Measurements from ENCODE around the gene PBX1. TPM values are rescaled to one million over a fixed set of nuclear protein-coding genes. Genes with fewer than 3 reads are reported as not detected.

The PBX1 gene
- total and polyA plus RNA-seq, 10 of the 15 experiments (the other 5 are each of a cell fraction or from before 2014, with no cell fraction given) = 0.05 to 0.28 (median 0.11) TPM; not detected in 5

GRCh38 chr1:164641353-164641730 lies 82.4 kb downstream of the PBX1 start (continued):
- TF ChIP-seq MLLT1 (IDR thresholded peaks at IDR 0.05) (no peak), EED (IDR thresholded peaks at IDR 0.05; ENCODE audit: low read depth) (no peak), NKRF (conservative IDR thresholded peaks at IDR 0.05) (no peak), YBX1 (IDR thresholded peaks at IDR 0.05) (no peak), HCFC1 (IDR thresholded peaks at IDR 0.05; ENCODE audit: low read length) (no peak), HDAC6 (IDR thresholded peaks at IDR 0.05; ENCODE audit: unreplicated experiment) (no peak), ZSCAN29 (IDR thresholded peaks at IDR 0.05) (no peak)

- no peaks in the 10 kb centered on the region for H3K27me3 ChIP-seq (replicated peaks in 1 of 2; ENCODE audit: control insufficient read depth in 2 of 2, insufficient read depth in 2 of 2, low read length in 1 of 2)
- no peaks in the 10 kb centered on the region for H3K4me1 ChIP-seq (ENCODE audit: control insufficient read depth, insufficient read depth, low read length)
- intact Hi-C loops (cut with micrococcal nuclease; ENCODE audit: unreplicated experiment) (no loop called here), in situ Hi-C loops (cut with MboI) (no loop called here)
- no peak for ATAC-seq
- H3K27ac ChIP-seq (ENCODE audit: control insufficient read depth, insufficient read depth) = no peak overlapping the region
- H3K9me3 ChIP-seq (replicated peaks; ENCODE audit: control insufficient read depth, insufficient read depth, low read length) = no peaks in the 10 kb centered on the region
- ChIA-PET POLR2A (no interaction called here), CTCF (no interaction called here), SMC1A (ENCODE audit: uncharacterized antibody, unreplicated experiment) (no interaction called here), RAD21 (ENCODE audit: unreplicated experiment) (no interaction called here)
- no peak overlapping the region for H3K9ac ChIP-seq (ENCODE audit: control insufficient read depth, insufficient read depth, low read length)
- H4K20me1 ChIP-seq (ENCODE audit: control insufficient read depth, insufficient read depth) = no peaks in the 10 kb centered on the region
- no peaks in the 10 kb centered on the region for H3K79me2 ChIP-seq (ENCODE audit: control insufficient read depth, insufficient read depth, low read length)
- WGBS (ENCODE audit: insufficient coverage, insufficient replicate concordance, low lambda C conversion rate, missing lambda C conversion rate) = 3% methylated on average over 7 of the region's 7 CpGs
- H3K36me3 ChIP-seq (ENCODE audit: control insufficient read depth in 2 of 2, insufficient read depth in 2 of 2, low read length in 1 of 2) = no peaks in the 10 kb centered on the region
- no peak overlapping the region for H3K4me3 ChIP-seq
- no peak for FAIRE-seq
- no peak for DNase-seq (ENCODE audit: low read depth, low spot score)
- H3K4me2 ChIP-seq (ENCODE audit: control insufficient read depth, insufficient read depth) = no peak overlapping the region
- no TSS peak for BruUV-seq (replicated peaks)
- H2AFZ ChIP-seq (ENCODE audit: control insufficient read depth, low read depth, low read length) = no peak overlapping the region
- TF ChIP-seq PKNOX1 (IDR thresholded peaks at IDR 0.05) = no peak
- no peak for TF ChIP-seq IRF4 (IDR thresholded peaks at IDR 0.05; ENCODE audit: low read depth, low read length)
- no peak for TF ChIP-seq GABPA (IDR thresholded peaks at IDR 0.05; ENCODE audit: low read depth)
- no peak for TF ChIP-seq SMARCA5 (IDR thresholded peaks at IDR 0.05)
- TF ChIP-seq POU2F2 (IDR thresholded peaks at IDR 0.05; ENCODE audit: borderline replicate concordance, low read depth, low read length) = no peak
- TF ChIP-seq EZH2 (IDR thresholded peaks at IDR 0.05; ENCODE audit: borderline replicate concordance, control insufficient read depth, low read depth, low read length) = no peak
- no peak for TF ChIP-seq ZNF207 (IDR thresholded peaks at IDR 0.05; ENCODE audit: borderline replicate concordance)
- TF ChIP-seq SREBF1 (IDR thresholded peaks at IDR 0.05; ENCODE audit: low read length) = no peak
- no peak for TF ChIP-seq MTA3 (IDR thresholded peaks at IDR 0.05; ENCODE audit: borderline replicate concordance, low read length)
- TF ChIP-seq SUZ12 (IDR thresholded peaks at IDR 0.05; ENCODE audit: unreplicated experiment) = no peak
- TF ChIP-seq SUPT20H (IDR thresholded peaks at IDR 0.05; ENCODE audit: borderline replicate concordance, control insufficient read depth, low read depth, low read length) = no peak
- no peak for TF ChIP-seq CHD2 (IDR thresholded peaks at IDR 0.05; ENCODE audit: borderline replicate concordance, low read depth, low read length)
- TF ChIP-seq RB1 (IDR thresholded peaks at IDR 0.05; ENCODE audit: borderline replicate concordance) = no peak
- no peak for TF ChIP-seq CBX3 (IDR thresholded peaks at IDR 0.05; ENCODE audit: borderline replicate concordance, low read depth)
- no peak for TF ChIP-seq EED (IDR thresholded peaks at IDR 0.05; ENCODE audit: low read depth)
- TF ChIP-seq ZSCAN29 (IDR thresholded peaks at IDR 0.05) = no peak
Observed at GRCh38 chr1:164643018-164643417, 84.0 kb downstream of the PBX1 start.
